AML-193 (cell line): ENCODE results near the gene ARHGEF40.

Experiments
- DNase-seq, 2 experiments: peaks; one replicate each; lab custom pipeline; 2025; lab: John Stamatoyannopoulos, UW

The ARHGEF40 gene

GRCh38 chr14:21070083-21070609, at the start of gene ARHGEF40:
TSS of gene ARHGEF40 (plus strand) at chr14:21070304. CDS start at chr14:21070397, 93 bp downstream.
- no peak for DNase-seq

GRCh38 chr14:21020977-21021545, 49.0 kb upstream of the ARHGEF40 start:
- no peak for DNase-seq

GRCh38 chr14:21022686-21023085, 47.4 kb upstream of the ARHGEF40 start:
- no peak for DNase-seq

GRCh38 chr14:21023174-21023573, 46.9 kb upstream of the ARHGEF40 start:
- DNase-seq, result no peak

- DNase-seq, result no peak
Measured at GRCh38 chr14:21023817-21024584, 46.1 kb upstream of the ARHGEF40 start.

GRCh38 chr14:21024585-21025370, 45.3 kb upstream of the ARHGEF40 start, which contains the start of gene NDRG2:
TSS of gene NDRG2 (minus strand) at chr14:21025061. CDS start at chr14:21023315, 1,746 bp downstream.
- no peak for DNase-seq

- no peak for DNase-seq
Measured at GRCh38 chr14:21025371-21026273, 44.5 kb upstream of the ARHGEF40 start.

- no peak for DNase-seq
Measured at GRCh38 chr14:21026274-21026987, 43.7 kb upstream of the ARHGEF40 start.

GRCh38 chr14:21026988-21027315, 43.2 kb upstream of the ARHGEF40 start:
- DNase-seq, result no peak

GRCh38 chr14:21029917-21030316, 40.2 kb upstream of the ARHGEF40 start, which contains the start of gene TPPP2:
TSS of gene TPPP2 (plus strand) at chr14:21030217. CDS start at chr14:21030582, 365 bp downstream.
- no peak for DNase-seq

- DNase-seq, result no peak
Measured at GRCh38 chr14:21030531-21030930, 39.6 kb upstream of the ARHGEF40 start.

- no peak for DNase-seq
Measured at GRCh38 chr14:21032326-21033132, 37.6 kb upstream of the ARHGEF40 start.

GRCh38 chr14:21033133-21033698, 36.9 kb upstream of the ARHGEF40 start:
- no peak for DNase-seq

- no peak for DNase-seq
Measured at GRCh38 chr14:21034707-21035106, 35.4 kb upstream of the ARHGEF40 start, which contains the start of gene RNASE13. TSS of gene RNASE13 (minus strand) at chr14:21034807. CDS start at chr14:21034288, 519 bp downstream.

GRCh38 chr14:21036751-21037150, 33.4 kb upstream of the ARHGEF40 start:
- DNase-seq, result no peak

GRCh38 chr14:21037156-21037555, 32.9 kb upstream of the ARHGEF40 start:
- DNase-seq, result no peak

GRCh38 chr14:21038441-21039422, 31.4 kb upstream of the ARHGEF40 start:
- DNase-seq, result no peak
